Measurements from ENCODE around the gene GPR107.

GPR107 gene

GRCh38 chr9:130171226-130172148, 117.8 kb downstream of the GPR107 start:
- DNase-seq: no peak

- DNase-seq: peak; percentile 26
These were observed 118.6 kb downstream of the GPR107 start, which contains the start of gene NCS1 for GRCh38 chr9:130172161-130172857. TSS of gene NCS1 (plus strand) at chr9:130172404. CDS start at chr9:130172664, 260 bp downstream.

- DNase-seq: no peak
These were observed 119.4 kb downstream of the GPR107 start for GRCh38 chr9:130172858-130173665.

- DNase-seq: no peak
These were observed 119.9 kb downstream of the GPR107 start for GRCh38 chr9:130173666-130173983.

GRCh38 chr9:130174025-130174424, 120.3 kb downstream of the GPR107 start:
- no peak for DNase-seq

GRCh38 chr9:130174920-130175321, 121.2 kb downstream of the GPR107 start:
- no peak for DNase-seq

- DNase-seq: no peak
These were observed 121.6 kb downstream of the GPR107 start for GRCh38 chr9:130175355-130175754.

- no peak for DNase-seq
These were observed 123.1 kb downstream of the GPR107 start for GRCh38 chr9:130176760-130177159.

GRCh38 chr9:130177898-130178805, 124.4 kb downstream of the GPR107 start:
- DNase-seq: no peak

DNA sequence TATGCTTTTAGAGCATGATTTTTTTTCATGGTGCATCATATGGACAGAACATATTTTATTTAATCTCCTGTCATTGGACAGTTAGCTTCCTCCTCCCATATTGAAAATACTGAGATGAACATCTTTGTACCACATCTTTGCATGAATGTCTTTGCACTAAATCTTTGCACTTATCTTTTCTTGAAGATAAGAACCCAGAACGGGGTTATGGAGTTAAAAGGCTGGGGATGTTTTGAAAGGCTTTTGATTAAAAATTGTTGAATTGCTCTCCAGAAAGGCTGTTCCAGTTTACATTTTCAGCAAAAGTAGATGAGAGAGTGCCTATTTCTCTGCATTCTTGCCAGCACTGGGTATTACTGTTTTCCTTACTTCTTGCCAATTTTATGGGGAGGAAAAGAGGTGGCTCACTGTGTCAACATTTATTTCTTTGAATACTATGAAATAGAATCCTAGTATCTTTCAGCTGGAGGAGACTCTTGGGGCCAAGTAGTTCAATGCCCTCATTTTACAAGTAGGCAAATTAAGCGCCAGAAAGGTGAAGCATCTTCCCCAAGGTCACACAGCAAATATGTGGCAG, 125.7 kb downstream of the GPR107 start:
- DNase-seq: no peak

GRCh38 chr9:130180516-130180915, 126.8 kb downstream of the GPR107 start:
- no peak for DNase-seq

DNA sequence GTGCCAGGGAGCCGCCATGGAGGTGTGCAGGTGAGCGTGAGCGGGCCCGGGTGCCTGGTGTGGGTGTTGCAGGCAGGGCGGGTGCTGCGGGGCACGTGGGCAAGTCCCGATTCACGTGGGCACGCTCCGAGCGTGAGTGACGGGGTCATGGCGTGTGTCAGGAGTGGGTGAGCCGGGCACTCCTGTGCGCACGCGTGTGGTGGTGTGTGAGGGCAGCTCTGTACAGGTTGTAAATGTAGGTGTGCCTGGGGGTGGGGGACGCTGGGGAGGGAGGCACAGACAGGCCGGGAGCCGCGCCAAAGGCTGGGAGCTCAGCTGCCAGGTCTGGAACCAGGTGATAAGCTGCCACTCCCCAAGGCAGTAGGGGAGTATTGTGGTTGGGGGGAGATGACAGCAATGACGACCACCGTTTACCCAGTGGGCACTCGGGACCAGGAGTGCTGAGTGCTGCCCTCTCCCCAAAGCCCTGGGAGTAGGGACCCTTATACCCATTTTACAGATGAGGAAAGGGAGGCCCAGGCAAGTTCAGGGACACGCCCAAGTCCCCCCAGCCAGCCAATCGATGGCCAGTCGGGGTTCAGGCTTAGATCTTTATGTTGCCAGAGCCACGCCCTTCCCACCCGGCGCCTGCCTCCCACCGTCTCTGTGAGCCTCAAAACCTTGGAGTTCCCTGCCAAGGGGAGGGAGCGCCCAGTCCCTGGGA, 128.1 kb downstream of the GPR107 start:
- DNase-seq: no peak

- no peak for DNase-seq
These were observed 128.7 kb downstream of the GPR107 start for GRCh38 chr9:130182381-130182909.

- peak; percentile 82 for DNase-seq
These were observed 129.5 kb downstream of the GPR107 start for GRCh38 chr9:130183133-130183762.

DNA sequence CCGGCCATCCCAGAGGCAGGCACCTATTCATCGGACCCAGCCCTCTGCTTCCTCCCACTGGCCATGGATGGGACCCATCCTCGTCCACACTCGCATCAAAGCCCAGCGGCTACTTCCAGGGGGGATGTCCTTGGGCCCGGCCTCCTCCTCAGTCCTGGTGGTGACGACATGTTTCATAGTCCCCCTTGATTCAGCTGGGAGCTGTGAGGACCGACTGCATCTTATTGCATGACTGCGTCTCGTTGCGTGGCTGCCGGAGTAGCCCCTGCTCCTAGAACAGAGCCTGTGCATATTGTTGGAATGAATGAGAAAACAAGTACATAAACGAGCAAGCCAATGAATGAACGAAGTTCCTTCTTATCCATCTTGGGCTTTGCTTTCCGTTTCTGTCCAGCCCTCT, 131.3 kb downstream of the GPR107 start:
- no peak for DNase-seq

GRCh38 chr9:130185490-130186031, 131.9 kb downstream of the GPR107 start:
- no peak for DNase-seq

- no peak for DNase-seq
These were observed 132.3 kb downstream of the GPR107 start for GRCh38 chr9:130186051-130186450.

- DNase-seq: peak; percentile 66
These were observed 133.3 kb downstream of the GPR107 start for GRCh38 chr9:130186839-130187522.

DNA sequence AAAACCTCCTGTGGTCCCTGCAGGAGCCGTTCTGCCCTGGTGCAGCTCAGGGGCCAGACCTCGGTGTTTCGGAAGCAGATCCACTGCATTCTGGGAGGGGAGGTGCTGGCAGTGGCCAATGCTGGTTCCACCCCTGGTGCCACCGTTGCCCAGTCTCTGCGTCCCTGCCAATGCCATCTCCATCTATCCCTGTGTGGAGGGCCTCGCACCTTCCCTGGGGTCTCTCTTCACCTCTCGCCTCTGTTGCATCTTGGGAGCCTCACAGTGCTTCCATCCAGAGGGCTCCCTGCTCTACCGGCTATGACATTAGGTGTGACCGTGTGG, 133.8 kb downstream of the GPR107 start:
- no peak for DNase-seq
